PC-3 (cell line): ENCODE results near the gene CACNG8. TPM values are rescaled to one million over a fixed set of nuclear protein-coding genes. Genes with fewer than 3 reads are reported as not detected.

Experiments used
- ATAC-seq: fragments of 200-7000 bp; cut with Tn5 transposase; 2 replicates; pipeline ENCODE4 v1.9.1; 2020; ENCODE audit warnings: mild to moderate bottlenecking, moderate library complexity
- BruUV-seq: library from RNA; stranded (reverse); fragments of 400-500 nt; replicated peaks from 2 replicates; lab custom pipeline; 2021; lab: Mats Ljungman, UMichigan
- CTCF ChIA-PET: fragments of 300-600 bp; sonication (Branson Sonifier 250); formaldehyde crosslinking; loops from one replicate; lab custom pipeline; 2022; ENCODE audit warnings: antibody characterized with exemption; lab: Charles Lee
- POLR2A ChIA-PET: fragments of 300-600 bp; sonication (Branson Sonifier 250); formaldehyde crosslinking; loops from one replicate; lab custom pipeline; 2022; ENCODE audit warnings: antibody characterized with exemption; ENCODE audit not compliant: unreplicated experiment; lab: Charles Lee
- DNase-seq: peaks from one replicate; pipeline ENCODE4 v3.0.0-alpha.2; 2015
- H2AFZ ChIP-seq: fragments of 300-600 bp; sonication (generic); 2 replicates; pipeline ENCODE4 v1.6.0; 2016; ENCODE audit warnings: antibody characterized with exemption, low read length
- H3F3A ChIP-seq: fragments of 300-600 bp; sonication (generic); one replicate; pipeline ENCODE4 v1.6.0; 2017; ENCODE audit warnings: antibody characterized with exemption, low read length, control low read depth, mild to moderate bottlenecking; ENCODE audit not compliant: unreplicated experiment
- H3K27ac ChIP-seq: fragments of 300-600 bp; sonication (generic); 2 replicates; pipeline ENCODE4 v1.5.1; 2016; ENCODE audit warnings: mild to moderate bottlenecking, low read length
- H3K27me3 ChIP-seq: fragments of 300-600 bp; sonication (generic); 2 replicates; pipeline ENCODE4 v1.6.1; 2016; ENCODE audit warnings: low read length, mixed read lengths
- H3K36me3 ChIP-seq: fragments of 300-600 bp; sonication (generic); 2 replicates; pipeline ENCODE4 v1.6.1; 2016; ENCODE audit warnings: low read depth, mixed run types, low read length, mixed read lengths
- H3K4me1 ChIP-seq: fragments of 300-600 bp; sonication (generic); 2 replicates; pipeline ENCODE4 v1.5.1; 2016; ENCODE audit warnings: low read length; ENCODE audit not compliant: insufficient read depth
- H3K4me2 ChIP-seq: fragments of 300-600 bp; sonication (generic); 2 replicates; pipeline ENCODE4 v1.6.0; 2016; ENCODE audit warnings: low read length
- H3K4me3 ChIP-seq: fragments of 300-600 bp; sonication (generic); 2 replicates; pipeline ENCODE4 v1.5.1; 2016; ENCODE audit warnings: mild to moderate bottlenecking, low read length, mixed read lengths
- H3K79me2 ChIP-seq: fragments of 300-600 bp; sonication (generic); 2 replicates; pipeline ENCODE4 v1.6.1; 2017; ENCODE audit warnings: low read length, mixed read lengths
- H3K9ac ChIP-seq: fragments of 300-600 bp; sonication (generic); 2 replicates; pipeline ENCODE4 v1.6.0; 2016; ENCODE audit warnings: mild to moderate bottlenecking, low read length
- H3K9me2 ChIP-seq: fragments of 300-600 bp; sonication (generic); replicated peaks from 2 replicates; pipeline ENCODE4 v1.6.1; 2016; ENCODE audit warnings: mixed run types, low read length, mixed read lengths
- H3K9me3 ChIP-seq: fragments of 300-600 bp; sonication (generic); 2 replicates; pipeline ENCODE4 v1.6.1; 2016; ENCODE audit warnings: low read length, mixed read lengths
- H4K20me1 ChIP-seq: fragments of 300-600 bp; sonication (generic); 2 replicates; pipeline ENCODE4 v1.6.1; 2016; ENCODE audit warnings: low read length, mixed read lengths
- CTCF ChIP-seq: fragments of 300-600 bp; sonication (generic); conservative IDR thresholded peaks from 2 replicates; pipeline ENCODE4 v1.5.1; 2017; ENCODE audit warnings: antibody characterized with exemption, low read depth, mild to moderate bottlenecking, low read length
- EZH2 ChIP-seq: fragments of 300-600 bp; sonication (generic); IDR thresholded peaks from one replicate; pipeline ENCODE4 v1.6.1; 2017; ENCODE audit warnings: antibody characterized with exemption, mild to moderate bottlenecking, low read length; ENCODE audit not compliant: unreplicated experiment
- EZH2phosphoT487 ChIP-seq: fragments of 300-600 bp; sonication (generic); IDR thresholded peaks from 2 replicates; pipeline ENCODE4 v1.6.1; 2018; ENCODE audit warnings: mild to moderate bottlenecking, antibody characterized with exemption, low read length, borderline replicate concordance
- intact Hi-C: fragments of 100-400 bp; cut with micrococcal nuclease; formaldehyde crosslinking; loops from 2 replicates; pipeline ENCODE4 v1.9.0; 2023
- total RNA-seq: library from RNA; depleted of rRNA; stranded (reverse); fragments of >200 nt; gene quantifications from 2 replicates; pipeline ENCODE4 v1.2.3, GENCODE V29; 2014

The CACNG8 gene
- total RNA-seq, 1 experiment from 2014 or later, result 0.15 TPM

GRCh38 chr19:54023191-54023590 is 60.5 kb downstream of the CACNG8 start:
- peaks cover 42% of the 10 kb centered on the region for H3K4me1 ChIP-seq
- H3K27me3 ChIP-seq, result no peaks in the 10 kb centered on the region
- H3F3A ChIP-seq, result no peaks in the 10 kb centered on the region
- no peaks in the 10 kb centered on the region for H3K9me3 ChIP-seq
- intact Hi-C loops, result loop anchor here (5.0 kb wide), 1 partner anchor 116 kb away; the partner anchor contains the start of gene CACNG7
- peak overlapping the region; percentile 80; the same call in 1 of the 2 replicates for H3K27ac ChIP-seq
- H2AFZ ChIP-seq, result no peak overlapping the region
- ChIA-PET POLR2A (no interaction called here), CTCF (interaction anchor here (0.6 to 1.2 kb wide), 5 partner anchors 30 to 202 kb away, joined by 3 to 7 read pairs (median 4); no protein-coding TSS in a partner anchor)
- no peaks in the 10 kb centered on the region for H3K9me2 ChIP-seq
- DNase-seq (no peak), ATAC-seq (no peak)
- H3K4me2 ChIP-seq, result no peak overlapping the region
- no TSS peak for BruUV-seq
- no peak overlapping the region for H3K4me3 ChIP-seq
- H3K79me2 ChIP-seq, result no peaks in the 10 kb centered on the region
- TF ChIP-seq EZH2, result no peak
- no peak for TF ChIP-seq CTCF
- no peak for TF ChIP-seq EZH2phosphoT487
- H3K9ac ChIP-seq, result no peak overlapping the region
- no peaks in the 10 kb centered on the region for H4K20me1 ChIP-seq
- H3K36me3 ChIP-seq, result no peaks in the 10 kb centered on the region

GRCh38 chr19:54024660-54025059 is 61.9 kb downstream of the CACNG8 start:
- TF ChIP-seq EZH2phosphoT487 (no peak), EZH2 (no peak), CTCF (no peak)
- Histone ChIP-seq H2AFZ (no peak overlapping the region), H3K9ac (peak overlapping the region; percentile 50), H3K9me2 (no peaks in the 10 kb centered on the region), H3K27ac (peak overlapping the region; percentile 80), H3K79me2 (no peaks in the 10 kb centered on the region), H3F3A (no peaks in the 10 kb centered on the region), H3K4me2 (0 out of 2 replicates have a peak overlapping the region, but pooled peaks have one; percentile 16), H3K4me1 (peaks cover 33% of the 10 kb centered on the region), H4K20me1 (no peaks in the 10 kb centered on the region), H3K27me3 (no peaks in the 10 kb centered on the region), H3K4me3 (no peak overlapping the region), H3K9me3 (no peaks in the 10 kb centered on the region), H3K36me3 (no peaks in the 10 kb centered on the region)
- intact Hi-C loops, result loop anchor here (1.0 to 5.0 kb wide), 4 partner anchors 43 to 182 kb away; partner anchors contain the start of gene CACNG7
- CTCF ChIA-PET, result interaction anchor here (0.5 to 1.7 kb wide), 4 partner anchors 16 to 184 kb away, joined by 4 to 16 read pairs (median 5); no protein-coding TSS in a partner anchor
- ATAC-seq (peak; percentile 37), DNase-seq (peak; percentile 90)
- no TSS peak for BruUV-seq
- POLR2A ChIA-PET, result interaction anchor here (0.6 to 1.0 kb wide), 2 partner anchors 44 to 77 kb away, joined by 3 to 4 read pairs; no protein-coding TSS in a partner anchor

GRCh38 chr19:54026656-54027055 is 63.9 kb downstream of the CACNG8 start:
- intact Hi-C loops, result no loop called here
- ATAC-seq (no peak), DNase-seq (no peak)
- H2AFZ ChIP-seq, result no peak overlapping the region
- H3K27me3 ChIP-seq, result no peaks in the 10 kb centered on the region
- ChIA-PET POLR2A (no interaction called here), CTCF (no interaction called here)
- no peaks in the 10 kb centered on the region for H3K36me3 ChIP-seq
- no peak overlapping the region for H3K4me2 ChIP-seq
- H3F3A ChIP-seq, result no peaks in the 10 kb centered on the region
- BruUV-seq, result no TSS peak
- H3K9me3 ChIP-seq, result no peaks in the 10 kb centered on the region
- no peaks in the 10 kb centered on the region for H3K9me2 ChIP-seq
- TF ChIP-seq CTCF (no peak), EZH2phosphoT487 (no peak), EZH2 (no peak)
- H3K4me3 ChIP-seq, result no peak overlapping the region
- no peak overlapping the region for H3K27ac ChIP-seq
- no peaks in the 10 kb centered on the region for H4K20me1 ChIP-seq
- no peak overlapping the region for H3K9ac ChIP-seq
- peaks cover 40% of the 10 kb centered on the region for H3K4me1 ChIP-seq
- no peaks in the 10 kb centered on the region for H3K79me2 ChIP-seq
